GM13977 (cell line): Measurements from ENCODE around the gene FMN1.
"Not testable (repeated sequence)": the region's sequence is repeated elsewhere in the genome, so short reads cannot be mapped to it uniquely, and the experiment has no call there.

Experiments
- DNase-seq: peaks from one replicate; pipeline ENCODE4 v3.0.0; 2012; ENCODE audit warnings: low spot score
- in situ Hi-C: fragments of 300-500 bp; cut with MboI; formaldehyde crosslinking; loops from one replicate; pipeline ENCODE4 v1.12.0; 2022; ENCODE audit warnings: low sequenced_read_pairs, low pct_unique_long_range_greater_than_20kb, mixed read lengths, inconsistent platforms; ENCODE audit not compliant: unreplicated experiment
- TF ChIP-seq, protein P1 (sequence below): IDR thresholded peaks from 2 replicates; pipeline ENCODE4 v1.5.1; 2012; ENCODE audit warnings: mild to moderate bottlenecking, control low read depth; ENCODE audit not compliant: insufficient read depth; ENCODE audit errors: extremely low read depth, missing control alignments

FMN1 gene

DNA sequence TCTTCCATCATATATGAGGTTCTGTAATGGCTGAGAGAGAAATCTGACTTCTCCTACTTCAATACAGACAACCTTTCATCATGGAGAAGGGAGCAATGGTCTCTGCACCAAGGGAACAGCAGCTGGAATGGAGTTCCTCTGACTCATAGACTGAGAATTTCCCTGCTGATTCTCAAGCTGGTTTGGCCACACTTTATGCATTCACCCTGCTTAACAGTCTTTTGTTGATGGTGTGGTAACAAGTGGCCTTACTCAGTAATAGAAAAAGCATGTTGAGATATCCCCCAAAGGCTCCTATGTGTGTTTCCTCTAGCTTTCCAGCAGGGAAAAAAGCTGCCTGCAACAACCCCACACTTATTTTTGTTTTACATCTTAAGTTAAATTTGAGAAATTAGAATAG, 338.6 kb downstream of the FMN1 start:
- no peak for DNase-seq
- in situ Hi-C loops, result no loop called here
- TF ChIP-seq, protein P1, sequence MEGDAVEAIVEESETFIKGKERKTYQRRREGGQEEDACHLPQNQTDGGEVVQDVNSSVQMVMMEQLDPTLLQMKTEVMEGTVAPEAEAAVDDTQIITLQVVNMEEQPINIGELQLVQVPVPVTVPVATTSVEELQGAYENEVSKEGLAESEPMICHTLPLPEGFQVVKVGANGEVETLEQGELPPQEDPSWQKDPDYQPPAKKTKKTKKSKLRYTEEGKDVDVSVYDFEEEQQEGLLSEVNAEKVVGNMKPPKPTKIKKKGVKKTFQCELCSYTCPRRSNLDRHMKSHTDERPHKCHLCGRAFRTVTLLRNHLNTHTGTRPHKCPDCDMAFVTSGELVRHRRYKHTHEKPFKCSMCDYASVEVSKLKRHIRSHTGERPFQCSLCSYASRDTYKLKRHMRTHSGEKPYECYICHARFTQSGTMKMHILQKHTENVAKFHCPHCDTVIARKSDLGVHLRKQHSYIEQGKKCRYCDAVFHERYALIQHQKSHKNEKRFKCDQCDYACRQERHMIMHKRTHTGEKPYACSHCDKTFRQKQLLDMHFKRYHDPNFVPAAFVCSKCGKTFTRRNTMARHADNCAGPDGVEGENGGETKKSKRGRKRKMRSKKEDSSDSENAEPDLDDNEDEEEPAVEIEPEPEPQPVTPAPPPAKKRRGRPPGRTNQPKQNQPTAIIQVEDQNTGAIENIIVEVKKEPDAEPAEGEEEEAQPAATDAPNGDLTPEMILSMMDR, result no peak

- DNase-seq, result no peak
- TF ChIP-seq, protein P1, result no peak
- in situ Hi-C loops, result no loop called here
Measured at GRCh38 chr15:32853592-32853991, 340.9 kb downstream of the FMN1 start.

GRCh38 chr15:32852771-32853170, 341.7 kb downstream of the FMN1 start:
- in situ Hi-C loops, result no loop called here
- no peak for DNase-seq
- TF ChIP-seq, protein P1, result no peak

DNA sequence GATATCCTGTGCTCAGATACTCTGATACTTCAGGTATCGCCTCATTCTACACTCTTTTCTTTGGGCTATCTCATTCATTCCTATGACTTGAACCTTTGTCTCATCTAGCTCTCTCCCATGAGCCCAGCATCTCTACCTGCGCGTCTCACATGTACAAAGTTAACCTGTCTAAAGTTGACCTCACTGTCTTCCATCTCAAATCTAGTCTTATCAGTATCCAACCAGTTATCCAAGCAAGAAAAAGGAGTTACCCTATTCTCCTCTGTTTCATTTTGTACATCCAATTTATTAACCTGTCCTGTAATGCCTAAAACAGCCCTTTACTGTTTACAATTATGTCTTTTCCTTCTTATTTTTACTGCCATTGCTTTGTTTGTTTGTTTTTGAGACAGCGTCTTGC, 342.5 kb downstream of the FMN1 start:
- in situ Hi-C loops, result no loop called here
- TF ChIP-seq, protein P1, result no peak
- DNase-seq, result no peak

GRCh38 chr15:32851572-32851971, 342.9 kb downstream of the FMN1 start:
- no peak for DNase-seq
- in situ Hi-C loops, result no loop called here

DNA sequence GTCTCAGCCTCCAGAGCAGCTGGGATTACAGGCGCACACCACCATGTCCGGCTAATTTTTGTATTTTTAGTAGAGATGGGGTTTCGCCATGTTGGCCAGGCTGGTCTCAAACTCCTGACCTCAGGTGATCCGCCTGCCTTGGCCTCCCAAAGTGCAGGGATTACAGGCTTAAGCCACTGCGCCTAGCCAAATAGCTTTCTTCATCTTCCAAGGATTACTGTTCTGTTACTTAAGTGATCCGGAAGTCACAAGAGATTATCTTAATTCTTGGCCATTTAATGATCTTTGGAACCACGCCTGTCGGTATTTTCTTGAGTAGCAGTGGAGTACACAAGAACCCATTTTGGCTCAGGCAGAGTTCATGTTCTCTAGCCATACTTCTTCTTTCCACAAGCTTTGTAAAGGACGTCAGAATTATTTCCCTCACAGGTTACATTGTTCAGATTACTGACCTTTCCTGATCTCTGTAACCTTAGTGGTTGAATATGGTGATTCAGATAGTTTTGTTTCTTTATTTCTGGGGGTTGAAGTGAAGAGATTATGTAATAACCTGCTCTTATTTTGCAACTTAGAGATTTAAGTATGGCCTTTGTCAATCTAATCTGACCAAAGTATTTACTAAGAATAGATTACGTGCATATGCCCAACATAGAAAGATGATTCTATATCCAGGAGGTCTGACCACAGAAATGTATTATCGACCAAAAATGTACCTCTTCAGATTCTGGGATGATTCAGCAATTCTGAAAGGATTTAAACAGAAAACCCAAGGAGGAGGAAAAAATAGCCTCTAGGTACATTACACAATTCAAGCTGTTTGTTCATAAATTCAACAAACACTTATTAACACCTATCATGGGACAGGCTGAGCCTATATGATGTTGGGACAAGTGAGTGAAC, 344.5 kb downstream of the FMN1 start:
- no peak for DNase-seq
- in situ Hi-C loops, result loop anchor here (10.0 to 25.0 kb wide), 2 partner anchors 145 to 188 kb away; no protein-coding TSS in a partner anchor
- TF ChIP-seq, protein P1, result no peak

More at GRCh38 chr15:32851572-32851971, 342.9 kb downstream of the FMN1 start:
- TF ChIP-seq, protein P1, result no peak

- in situ Hi-C loops, result loop anchor here (10.0 to 25.0 kb wide), 2 partner anchors 148 to 184 kb away; no protein-coding TSS in a partner anchor
- not testable (repeated sequence) for DNase-seq
Measured at GRCh38 chr15:32846671-32847070, 347.8 kb downstream of the FMN1 start.
